H1 (cell line): ENCODE data around the gene ECI1. TPM values are rescaled to one million over a fixed set of nuclear protein-coding genes. Genes with fewer than 3 reads are reported as not detected.

ENCODE experiments used
- ASH2L ChIP-seq: fragments of 200-600, 300-600 bp; sonication (generic); IDR thresholded peaks from one replicate; pipeline ENCODE4 v1.7.1; 2017; ENCODE audit warnings: low read length
- BACH1 ChIP-seq: IDR thresholded peaks from 2 replicates; pipeline ENCODE4 v1.6.1; 2012; ENCODE audit warnings: low read length, improper control_type of control experiment
- BCL11A ChIP-seq, 2 experiments: IDR thresholded peaks; one replicate each; pipeline ENCODE4 v1.6.1; 2011; ENCODE audit warnings: low read depth in 2 of 2, low read length in 2 of 2, mild to moderate bottlenecking in 2 of 2
- CBX5 ChIP-seq: fragments of 300-800, 300-1000 bp; sonication (generic); IDR thresholded peaks from 2 replicates; pipeline ENCODE4 v1.7.1; 2016; ENCODE audit warnings: antibody characterized with exemption, low read length, low read depth
- CHD1 ChIP-seq: IDR thresholded peaks from 2 replicates; pipeline ENCODE4 v1.6.1; 2012; ENCODE audit warnings: low read depth, low read length, improper control_type of control experiment
- CREB1 ChIP-seq: IDR thresholded peaks from 2 replicates; pipeline ENCODE4 v1.6.1; 2012; ENCODE audit warnings: inconsistent platforms
- CTBP2 ChIP-seq: IDR thresholded peaks from 2 replicates; pipeline ENCODE4 v1.7.0; 2011; ENCODE audit warnings: borderline replicate concordance, mild to moderate bottlenecking, moderate library complexity, mixed read lengths, low read length; ENCODE audit not compliant: insufficient read depth, insufficient read length
- EP300 ChIP-seq, 2 experiments: IDR thresholded peaks; 1 replicate in 1 of 2; 2 replicates in 1 of 2; pipeline ENCODE4 v1.6.1; 2011 to 2012; ENCODE audit warnings: low read depth in 2 of 2, low read length in 2 of 2, mild to moderate bottlenecking in 2 of 2, borderline replicate concordance in 1 of 2, inconsistent platforms in 1 of 2, moderate library complexity in 1 of 2
- EZH2 ChIP-seq: fragments of 200-600 bp; sonication (generic); IDR thresholded peaks from 2 replicates; pipeline ENCODE4 v1.7.1; 2012; ENCODE audit warnings: low read depth, mild to moderate bottlenecking, moderate library complexity, low read length, inconsistent platforms; ENCODE audit not compliant: severe bottlenecking
- GABPA ChIP-seq: IDR thresholded peaks from 2 replicates; pipeline ENCODE4 v1.6.1; 2011; ENCODE audit warnings: mild to moderate bottlenecking, low read length, moderate library complexity, borderline replicate concordance; ENCODE audit not compliant: insufficient read depth
- KDM5A ChIP-seq: fragments of 200-600 bp; IDR thresholded peaks from 2 replicates; pipeline ENCODE4 v1.7.1; 2012; ENCODE audit warnings: mild to moderate bottlenecking, low read length, inconsistent platforms, mixed read lengths
- MAFK ChIP-seq: IDR thresholded peaks from 2 replicates; pipeline ENCODE4 v1.6.1; 2012; ENCODE audit warnings: low read depth, mild to moderate bottlenecking, improper control_type of control experiment, low read length
- NANOG ChIP-seq: IDR thresholded peaks from 2 replicates; pipeline ENCODE4 v1.6.1; 2011; ENCODE audit warnings: low read length, low read depth, mild to moderate bottlenecking, inconsistent platforms; ENCODE audit not compliant: insufficient read depth, poor library complexity, severe bottlenecking
- PHF8 ChIP-seq: fragments of 200-600 bp; sonication (generic); conservative IDR thresholded peaks from 2 replicates; pipeline ENCODE4 v1.7.1; 2012; ENCODE audit warnings: low read depth, mild to moderate bottlenecking, inconsistent platforms, low read length, moderate library complexity
- POLR2AphosphoS5 ChIP-seq: IDR thresholded peaks from 2 replicates; pipeline ENCODE4 v1.6.1; 2011; ENCODE audit warnings: low read depth, low read length
- RNF2 ChIP-seq: fragments of 200-900, 300-1000 bp; sonication (generic); IDR thresholded peaks from 2 replicates; pipeline ENCODE4 v1.7.1; 2016; ENCODE audit warnings: borderline replicate concordance, low read depth, mild to moderate bottlenecking, antibody characterized with exemption, low read length; ENCODE audit not compliant: poor library complexity, severe bottlenecking; ENCODE audit errors: missing control alignments
- SIN3A ChIP-seq, 2 experiments: IDR thresholded peaks in 1 of 2; conservative IDR thresholded peaks in 1 of 2; 2 replicates each; pipeline ENCODE4 v1.6.1; 2011 to 2012; ENCODE audit warnings: low read length in 2 of 2, improper control_type of control experiment in 1 of 2, low read depth in 1 of 2, mild to moderate bottlenecking in 1 of 2
- SP1 ChIP-seq: IDR thresholded peaks from 2 replicates; pipeline ENCODE4 v1.6.1; 2011; ENCODE audit warnings: low read depth, low read length
- SP4 ChIP-seq: IDR thresholded peaks from 2 replicates; pipeline ENCODE4 v1.6.1; 2012; ENCODE audit warnings: low read length, inconsistent platforms
- SRF ChIP-seq: IDR thresholded peaks from 2 replicates; pipeline ENCODE4 v1.6.1; 2011; ENCODE audit warnings: mild to moderate bottlenecking, low read depth, low read length, moderate library complexity
- SUZ12 ChIP-seq: fragments of 200-600 bp; sonication (generic); IDR thresholded peaks from 2 replicates; pipeline ENCODE4 v1.6.1; 2012; ENCODE audit warnings: mild to moderate bottlenecking, inconsistent platforms, low read length, moderate library complexity, mixed read lengths
- TAF7 ChIP-seq: optimal IDR thresholded peaks from 2 replicates; pipeline ENCODE3; 2011; ENCODE audit warnings: low read depth, mild to moderate bottlenecking, inconsistent platforms, low read length, moderate library complexity, borderline replicate concordance
- TBP ChIP-seq: IDR thresholded peaks from 2 replicates; pipeline ENCODE4 v1.6.1; 2011; ENCODE audit warnings: low read depth, low read length, improper control_type of control experiment
- YY1 ChIP-seq: IDR thresholded peaks from 2 replicates; pipeline ENCODE4 v1.6.1; 2011; ENCODE audit warnings: low read depth, mild to moderate bottlenecking, low read length
- polyA plus RNA-seq, 7 experiments: library from polyadenylated mRNA; depleted of rRNA in 3 of 7; stranded (reverse) in 5 of 7; unstranded in 2 of 7; fragments of >200 nt in 5 of 7; fragments of 200-250 nt in 2 of 7; gene quantifications; 1 replicate in 5 of 7; 2 replicates in 1 of 7; 4 replicates in 1 of 7; pipeline versions ENCODE4 v1.2.1 to v1.2.3, GENCODE V29; 2011 to 2013; ENCODE audit warnings: missing spikeins in 2 of 7, mixed read lengths in 2 of 7
- total RNA-seq: library from RNA; stranded (reverse); fragmentation: NEBNext Ultra II Directional; extraction: Animal tissue kit (Norgen Biotek cat#: 25700); gene quantifications from 2 replicates; pipeline ENCODE4 v1.2.1, GENCODE V29; 2021
- TF ChIP-seq, protein P1 (sequence below): IDR thresholded peaks from 2 replicates; pipeline ENCODE4 v1.6.1; 2011; ENCODE audit warnings: low read length, improper control_type of control experiment

ECI1 gene
- total and polyA plus RNA-seq, 2 of the 8 experiments (the other 6 are each of a cell fraction or from before 2014, with no cell fraction given) = 79.5 to 151 TPM

DNA sequence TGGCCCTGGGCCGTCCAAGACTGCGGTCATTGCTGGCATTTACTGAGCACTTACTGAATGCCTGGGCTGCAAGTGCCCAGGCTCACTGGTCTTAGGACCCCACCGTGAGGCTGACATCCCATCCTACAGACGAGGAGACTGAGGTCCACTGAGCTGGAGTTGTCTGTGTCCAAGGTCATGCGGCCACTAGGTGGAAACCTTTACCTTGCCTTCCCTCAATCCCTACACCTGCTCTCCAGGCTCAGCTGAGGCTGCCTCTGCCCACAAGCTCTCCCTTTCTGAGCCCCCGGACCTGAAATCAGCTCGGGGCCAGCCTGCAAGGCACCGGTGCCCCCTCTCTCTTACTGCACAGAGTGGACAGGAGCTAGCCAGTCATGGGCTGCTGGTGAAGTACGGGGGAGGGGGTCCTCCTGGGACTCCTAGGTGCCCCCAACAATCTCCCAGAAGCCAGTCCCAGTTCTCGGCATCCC is 56.5 kb downstream of the ECI1 start (continued):
- TF ChIP-seq CHD1 (no peak), ASH2L (no peak), SIN3A (conservative IDR thresholded peaks at IDR 0.05 in 1 of 2, IDR thresholded peaks at IDR 0.05 in 1 of 2; ENCODE audit: low read depth in 1 of 2, low read length in 2 of 2) (peak in 1 of 2 experiments; percentile 88; a peak in 2 of 4 replicates), GABPA (no peak), BCL11A (IDR thresholded peaks at IDR 0.05; ENCODE audit: low read depth in 2 of 2, low read length in 2 of 2) (no peak), RNF2 (no peak), TAF7 (no peak), CTBP2 (no peak), EP300 (IDR thresholded peaks at IDR 0.05; ENCODE audit: borderline replicate concordance in 1 of 2, low read depth in 2 of 2, low read length in 2 of 2) (no peak), SP1 (no peak), POLR2AphosphoS5 (no peak), PHF8 (no peak), EZH2 (no peak), SUZ12 (no peak), CBX5 (no peak), YY1 (no peak), TBP (no peak), KDM5A (no peak; the same call in 1 of the 2 replicates), BACH1 (no peak), SP4 (no peak), NANOG (no peak), SRF (no peak), MAFK (no peak), CREB1 (no peak)
- TF ChIP-seq, protein P1, sequence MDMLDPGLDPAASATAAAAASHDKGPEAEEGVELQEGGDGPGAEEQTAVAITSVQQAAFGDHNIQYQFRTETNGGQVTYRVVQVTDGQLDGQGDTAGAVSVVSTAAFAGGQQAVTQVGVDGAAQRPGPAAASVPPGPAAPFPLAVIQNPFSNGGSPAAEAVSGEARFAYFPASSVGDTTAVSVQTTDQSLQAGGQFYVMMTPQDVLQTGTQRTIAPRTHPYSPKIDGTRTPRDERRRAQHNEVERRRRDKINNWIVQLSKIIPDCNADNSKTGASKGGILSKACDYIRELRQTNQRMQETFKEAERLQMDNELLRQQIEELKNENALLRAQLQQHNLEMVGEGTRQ = no peak
